AG04449 (cell line): ENCODE measurements around the gene MRPL16.
"Not testable (repeated sequence)": the region's sequence is repeated elsewhere in the genome, so short reads cannot be mapped to it uniquely, and the experiment has no call there.

ENCODE experiments used
- CTCF ChIA-PET: fragments of 350-600 bp; formaldehyde crosslinking; extraction: SDS; loops from one replicate; lab custom pipeline; 2021; ENCODE audit warnings: antibody characterized with exemption; lab: Yijun Ruan, JAX
- POLR2A ChIA-PET: fragments of 400-600, 350-600 bp; formaldehyde crosslinking; extraction: SDS; loops from one replicate; lab custom pipeline; 2020; ENCODE audit warnings: antibody characterized with exemption, inconsistent platforms; lab: Yijun Ruan, JAX
- DNase-seq: peaks from one replicate; pipeline ENCODE4 v3.0.0-alpha.2; 2010; ENCODE audit warnings: low read depth, low spot score
- H3K4me3 ChIP-seq: 2 replicates; pipeline ENCODE4 v1.5.1; 2011; ENCODE audit warnings: low read depth, mild to moderate bottlenecking, control low read depth, low read length
- TF ChIP-seq, protein P1 (sequence below): IDR thresholded peaks from one replicate; pipeline ENCODE4 v1.5.1; 2011; ENCODE audit warnings: mild to moderate bottlenecking, moderate library complexity, low read length, control low read depth, inconsistent platforms; ENCODE audit not compliant: insufficient read depth; ENCODE audit errors: missing control alignments

MRPL16 gene

GRCh38 chr11:59791639-59792038 lies 18.9 kb downstream of the MRPL16 start:
- DNase-seq, result no peak
- no peak overlapping the region for H3K4me3 ChIP-seq
- ChIA-PET POLR2A (no interaction called here), CTCF (interaction anchor here (0.7 kb wide), 1 partner anchor 10 kb away, joined by 5 read pairs; no protein-coding TSS in a partner anchor)
- TF ChIP-seq, protein P1, sequence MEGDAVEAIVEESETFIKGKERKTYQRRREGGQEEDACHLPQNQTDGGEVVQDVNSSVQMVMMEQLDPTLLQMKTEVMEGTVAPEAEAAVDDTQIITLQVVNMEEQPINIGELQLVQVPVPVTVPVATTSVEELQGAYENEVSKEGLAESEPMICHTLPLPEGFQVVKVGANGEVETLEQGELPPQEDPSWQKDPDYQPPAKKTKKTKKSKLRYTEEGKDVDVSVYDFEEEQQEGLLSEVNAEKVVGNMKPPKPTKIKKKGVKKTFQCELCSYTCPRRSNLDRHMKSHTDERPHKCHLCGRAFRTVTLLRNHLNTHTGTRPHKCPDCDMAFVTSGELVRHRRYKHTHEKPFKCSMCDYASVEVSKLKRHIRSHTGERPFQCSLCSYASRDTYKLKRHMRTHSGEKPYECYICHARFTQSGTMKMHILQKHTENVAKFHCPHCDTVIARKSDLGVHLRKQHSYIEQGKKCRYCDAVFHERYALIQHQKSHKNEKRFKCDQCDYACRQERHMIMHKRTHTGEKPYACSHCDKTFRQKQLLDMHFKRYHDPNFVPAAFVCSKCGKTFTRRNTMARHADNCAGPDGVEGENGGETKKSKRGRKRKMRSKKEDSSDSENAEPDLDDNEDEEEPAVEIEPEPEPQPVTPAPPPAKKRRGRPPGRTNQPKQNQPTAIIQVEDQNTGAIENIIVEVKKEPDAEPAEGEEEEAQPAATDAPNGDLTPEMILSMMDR, result no peak

- peak; percentile 59 for DNase-seq
- ChIA-PET CTCF (interaction anchor here (1.1 to 2.1 kb wide), 5 partner anchors 12 to 33 kb away, joined by 3 to 10 read pairs (median 5); partner anchors contain the start of gene STX3), POLR2A (no interaction called here)
- H3K4me3 ChIP-seq, result no peak overlapping the region
- TF ChIP-seq, protein P1, result no peak
These were observed 22.8 kb downstream of the MRPL16 start for GRCh38 chr11:59787816-59788215.

- DNase-seq, result no peak
- no peak overlapping the region for H3K4me3 ChIP-seq
- TF ChIP-seq, protein P1, result no peak
- ChIA-PET POLR2A (no interaction called here), CTCF (interaction anchor here (1.0 to 2.1 kb wide), 3 partner anchors 19 to 34 kb away, joined by 3 to 10 read pairs (median 5); partner anchors contain the start of gene STX3)
These were observed 23.4 kb downstream of the MRPL16 start for GRCh38 chr11:59787255-59787588.

- no peak overlapping the region for H3K4me3 ChIP-seq
- TF ChIP-seq, protein P1, result no peak
- ChIA-PET POLR2A (interaction anchor here (1.2 kb wide), 1 partner anchor 11 kb away, joined by 3 read pairs; no protein-coding TSS in a partner anchor), CTCF (interaction anchor here (1.4 to 2.2 kb wide), 5 partner anchors 14 to 31 kb away, joined by 3 to 11 read pairs (median 4); no protein-coding TSS in a partner anchor)
- DNase-seq, result no peak
These were observed 24.8 kb downstream of the MRPL16 start for GRCh38 chr11:59785818-59786217.

- DNase-seq, H3K4me3 ChIP-seq, POLR2A ChIA-PET: not testable (repeated sequence)
- CTCF ChIA-PET, result interaction anchor here (1.1 to 2.2 kb wide), 3 partner anchors 17 to 31 kb away, joined by 4 to 11 read pairs (median 5); no protein-coding TSS in a partner anchor
These were observed 26.1 kb downstream of the MRPL16 start for GRCh38 chr11:59784441-59784840.

- DNase-seq, result no peak
- POLR2A ChIA-PET, result no interaction called here
- CTCF ChIA-PET, result interaction anchor here (0.9 kb wide), 1 partner anchor 16 kb away, joined by 3 read pairs; no protein-coding TSS in a partner anchor
- TF ChIP-seq, protein P1, result no peak
- no peak overlapping the region for H3K4me3 ChIP-seq
These were observed 26.9 kb downstream of the MRPL16 start for GRCh38 chr11:59783632-59784090.

- no peak for DNase-seq
- ChIA-PET CTCF (no interaction called here), POLR2A (no interaction called here)
- TF ChIP-seq, protein P1, result no peak
- H3K4me3 ChIP-seq, result no peak overlapping the region
These were observed 28.5 kb downstream of the MRPL16 start for GRCh38 chr11:59782080-59782479.
